ENCODE data around the gene GORAB. TPM values are rescaled to one million over a fixed set of nuclear protein-coding genes. Genes with fewer than 3 reads are reported as not detected.
A peak's percentile ranks its signal among the peaks of the same experiment; 100 is the strongest.

Gene GORAB
- total and polyA plus RNA-seq, 2 of the 8 experiments (the other 6 are each of a cell fraction or from before 2014, with no cell fraction given) = 4.0 to 9.6 TPM

DNA sequence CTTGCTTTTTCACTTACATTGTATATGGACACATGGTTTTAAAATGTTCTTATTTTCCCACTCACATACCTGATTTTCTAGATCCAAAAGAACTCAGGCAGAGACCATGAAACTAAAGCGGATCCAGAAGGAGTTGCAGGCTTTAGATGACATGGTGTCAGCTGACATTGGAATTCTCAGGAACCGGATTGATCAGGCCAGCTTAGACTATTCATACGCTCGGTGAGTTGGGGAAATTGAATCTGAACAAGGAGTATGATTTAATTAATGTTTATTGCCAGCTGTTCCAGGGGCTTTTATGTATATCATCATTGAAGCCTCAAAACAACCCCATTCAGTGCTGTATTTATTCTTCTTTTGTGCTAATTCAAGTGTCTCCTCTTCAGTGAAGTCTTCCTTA, 12.7 kb downstream of the GORAB start:
- Histone ChIP-seq H3K23ac (ENCODE audit: insufficient read length) (no peak overlapping the region), H3K23me2 (ENCODE audit: low read depth, low read length) (no peaks in the 10 kb centered on the region), H3K14ac (ENCODE audit: insufficient read length) (no peak overlapping the region), H3K79me2 (ENCODE audit: control insufficient read depth in 1 of 2, insufficient read depth in 2 of 2, low read length in 2 of 2) (no peaks in the 10 kb centered on the region), H3K9ac (replicated peaks in 1 of 4; ENCODE audit: extremely low read depth in 1 of 4, low read depth in 3 of 4, low read length in 3 of 4) (peak overlapping the region in 1 of 4 experiments; percentile 49; a peak in 1 of 7 replicates), H3K79me1 (ENCODE audit: low read depth, low read length) (no peaks in the 10 kb centered on the region), H4K20me1 (replicated peaks in 1 of 2; ENCODE audit: control insufficient read depth in 1 of 2, insufficient read depth in 2 of 2, low read length in 2 of 2) (no peaks in the 10 kb centered on the region), H2BK15ac (ENCODE audit: low read length) (no peak overlapping the region), H3K4me1 (replicated peaks in 1 of 4; ENCODE audit: control insufficient read depth in 3 of 4, insufficient read depth in 4 of 4, low read length in 3 of 4) (no peaks in the 10 kb centered on the region), H4K5ac (ENCODE audit: insufficient read length, low read depth, low read length) (no peak overlapping the region), H2BK20ac (ENCODE audit: low read length) (no peak overlapping the region), H3K36me3 (ENCODE audit: control insufficient read depth in 2 of 4, insufficient read depth in 4 of 4, low read length in 3 of 4) (peaks cover 7 to 87% (median 42%) of the 10 kb centered on the region in 4 experiments), H3K27ac (ENCODE audit: low read depth, low read length) (no peak overlapping the region), H2BK120ac (replicated peaks; ENCODE audit: low read depth, low read length) (no peak overlapping the region), H2AFZ (ENCODE audit: low read length) (no peak overlapping the region), H3K4me2 (ENCODE audit: insufficient read depth in 1 of 2, low read depth in 2 of 2, low read length in 2 of 2) (no peak overlapping the region), H2BK12ac (ENCODE audit: low read depth, low read length) (no peak overlapping the region), H3K4ac (replicated peaks; ENCODE audit: insufficient read length, low read depth, low read length) (no peak overlapping the region), H3K27me3 (replicated peaks in 1 of 4; ENCODE audit: control insufficient read depth in 3 of 4, extremely low read depth in 1 of 4, insufficient read depth in 3 of 4, low read length in 3 of 4) (no peaks in the 10 kb centered on the region), H4K91ac (replicated peaks; ENCODE audit: insufficient read length, low read length) (no peak overlapping the region), H3K4me3 (ENCODE audit: extremely low read depth in 1 of 4, insufficient read depth in 2 of 4, low read depth in 3 of 4, low read length in 4 of 4) (no peak overlapping the region), H4K8ac (ENCODE audit: extremely low read depth, insufficient read depth, low read length) (no peak overlapping the region), H3K56ac (replicated peaks; ENCODE audit: insufficient read length, low read depth, low read length) (no peak overlapping the region), H3K18ac (ENCODE audit: extremely low read depth, low read length) (no peak overlapping the region), H2BK5ac (ENCODE audit: low read depth, low read length) (no peak overlapping the region), H3K9me3 (ENCODE audit: insufficient read depth in 2 of 2, low read depth in 1 of 2, low read length in 1 of 2) (no peaks in the 10 kb centered on the region), H2AK5ac (ENCODE audit: low read depth, low read length) (no peak overlapping the region)
- CTCF ChIA-PET (ENCODE audit: partially characterized antibody) = no interaction called here
- 94% methylated on average over 4 of the region's 4 CpGs; no CpG with 5 or more reads in 1 of the 2 experiments for WGBS, 2 experiments (ENCODE audit: extremely low coverage in 1 of 2, insufficient coverage in 1 of 2, insufficient read length in 1 of 2, insufficient replicate concordance in 2 of 2, low coverage in 1 of 2, low lambda C conversion rate in 2 of 2, missing lambda C conversion rate in 1 of 2)
- POLR2A ChIA-PET (ENCODE audit: partially characterized antibody) = interaction anchor here (0.9 to 1.0 kb wide), 2 partner anchors 9 to 12 kb away, joined by 3 read pairs; partner anchors contain the start of gene GORAB
- FAIRE-seq (no peak), DNase-seq (ENCODE audit: low read depth in 1 of 2, low spot score in 2 of 2) (no peak)
- TF ChIP-seq TAF7 (optimal IDR thresholded peaks at IDR 0.05; ENCODE audit: borderline replicate concordance, low read depth, low read length) = no peak
- no peak for TF ChIP-seq CEBPB (IDR thresholded peaks at IDR 0.05; ENCODE audit: low read depth, low read length)
- TF ChIP-seq POLR2AphosphoS5 (IDR thresholded peaks at IDR 0.05; ENCODE audit: low read depth, low read length) = no peak
- no peak for TF ChIP-seq ASH2L (IDR thresholded peaks at IDR 0.05; ENCODE audit: low read length)
- TF ChIP-seq TBP (IDR thresholded peaks at IDR 0.05; ENCODE audit: low read depth, low read length) = no peak
- no peak for TF ChIP-seq NANOG (IDR thresholded peaks at IDR 0.05; ENCODE audit: insufficient read depth, low read depth, low read length, poor library complexity, severe bottlenecking)
- TF ChIP-seq, protein P1, sequence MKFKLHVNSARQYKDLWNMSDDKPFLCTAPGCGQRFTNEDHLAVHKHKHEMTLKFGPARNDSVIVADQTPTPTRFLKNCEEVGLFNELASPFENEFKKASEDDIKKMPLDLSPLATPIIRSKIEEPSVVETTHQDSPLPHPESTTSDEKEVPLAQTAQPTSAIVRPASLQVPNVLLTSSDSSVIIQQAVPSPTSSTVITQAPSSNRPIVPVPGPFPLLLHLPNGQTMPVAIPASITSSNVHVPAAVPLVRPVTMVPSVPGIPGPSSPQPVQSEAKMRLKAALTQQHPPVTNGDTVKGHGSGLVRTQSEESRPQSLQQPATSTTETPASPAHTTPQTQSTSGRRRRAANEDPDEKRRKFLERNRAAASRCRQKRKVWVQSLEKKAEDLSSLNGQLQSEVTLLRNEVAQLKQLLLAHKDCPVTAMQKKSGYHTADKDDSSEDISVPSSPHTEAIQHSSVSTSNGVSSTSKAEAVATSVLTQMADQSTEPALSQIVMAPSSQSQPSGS (IDR thresholded peaks at IDR 0.05; ENCODE audit: low read length) = no peak

All from H1 (cell line).